Cardiac muscle cell (in vitro differentiated cells and primary cell): ENCODE measurements around the gene ENPP3. TPM values are rescaled to one million over a fixed set of nuclear protein-coding genes. Genes with fewer than 3 reads are reported as not detected.

Experiments
- DNase-seq, 2 donors: peaks; one replicate each; pipeline versions ENCODE4 v3.0.0 to v3.0.0-alpha.2; 2010 to 2017; ENCODE audit warnings: low read depth in 1 of 2, low spot score in 1 of 2
- H3K27ac ChIP-seq: fragments of 200-600 bp; sonication (generic); 2 replicates; pipeline ENCODE4 v1.5.1; 2016
- H3K27me3 ChIP-seq: fragments of 200-600 bp; sonication (generic); 2 replicates; pipeline ENCODE4 v1.6.0; 2016; ENCODE audit warnings: control low read depth
- H3K36me3 ChIP-seq: fragments of 200-600 bp; sonication (generic); 2 replicates; pipeline ENCODE4 v1.5.1; 2016; ENCODE audit warnings: control low read depth
- H3K4me1 ChIP-seq: fragments of 200-600 bp; sonication (generic); 2 replicates; pipeline ENCODE4 v1.8.1; 2017; ENCODE audit warnings: low read depth, mild to moderate bottlenecking, mixed run types
- H3K4me3 ChIP-seq: fragments of 200-600 bp; sonication (generic); 2 replicates; pipeline ENCODE4 v1.5.1; 2016; ENCODE audit warnings: mild to moderate bottlenecking
- H3K9me3 ChIP-seq: fragments of 200-600 bp; sonication (generic); 2 replicates; pipeline ENCODE4 v1.5.1; 2017; ENCODE audit warnings: low read depth, mild to moderate bottlenecking, control low read depth
- CTCF ChIP-seq: IDR thresholded peaks from 2 replicates; pipeline ENCODE4 v1.5.1; 2012; ENCODE audit warnings: low read depth, mild to moderate bottlenecking, low read length
- polyA plus RNA-seq: library from polyadenylated mRNA; unstranded; fragments of >200 nt; fragmentation: Nextera tagmentation; extraction: Ambion mirVana; gene quantifications from 2 replicates; pipeline ENCODE4 v1.2.1, GENCODE V29; 2016
- total RNA-seq: library from RNA; depleted of rRNA; stranded (reverse); fragments of >200 nt; gene quantifications from 2 replicates; pipeline ENCODE4 v1.2.3, GENCODE V29; 2016

Gene ENPP3
- 0.09 and 0.39 TPM in 2 replicates for total RNA-seq
- 0.07 and 0.55 TPM in 2 replicates for polyA plus RNA-seq

GRCh38 chr6:131636880-131637792, at the start of gene ENPP3:
Gene ENPP3, plus strand, starts transcription at chr6:131637302. Its CDS starts 83 bp downstream, at chr6:131637385.
- DNase-seq = peak in 1 of 2 donors; percentile 59
- H3K4me3 ChIP-seq = no peak within 1 kb of the TSS
- no peaks in the 10 kb centered on the region for H3K36me3 ChIP-seq
- H3K27ac ChIP-seq = no peak within 1 kb of the TSS
- no peak for TF ChIP-seq CTCF
- no peaks in the 10 kb centered on the region for H3K27me3 ChIP-seq
- no peaks in the 10 kb centered on the region for H3K4me1 ChIP-seq
- no peaks in the 10 kb centered on the region for H3K9me3 ChIP-seq

GRCh38 chr6:131587909-131588308, 49.2 kb upstream of the ENPP3 start:
- no peaks in the 10 kb centered on the region for H3K27me3 ChIP-seq
- H3K4me1 ChIP-seq = no peaks in the 10 kb centered on the region
- DNase-seq = no peak
- H3K9me3 ChIP-seq = no peaks in the 10 kb centered on the region
- H3K36me3 ChIP-seq = peaks cover 61% of the 10 kb centered on the region
- TF ChIP-seq CTCF = no peak
- H3K27ac ChIP-seq = no peak overlapping the region
- H3K4me3 ChIP-seq = no peak overlapping the region

- Histone ChIP-seq H3K9me3 (no peaks in the 10 kb centered on the region), H3K36me3 (peaks cover 60% of the 10 kb centered on the region), H3K27me3 (no peaks in the 10 kb centered on the region), H3K4me1 (no peaks in the 10 kb centered on the region), H3K4me3 (no peak overlapping the region), H3K27ac (no peak overlapping the region)
- no peak for DNase-seq
- TF ChIP-seq CTCF = no peak
Measured at GRCh38 chr6:131588643-131589042, 48.5 kb upstream of the ENPP3 start.

GRCh38 chr6:131592935-131593334, 44.2 kb upstream of the ENPP3 start:
- Histone ChIP-seq H3K9me3 (no peaks in the 10 kb centered on the region), H3K4me1 (no peaks in the 10 kb centered on the region), H3K27me3 (no peaks in the 10 kb centered on the region), H3K4me3 (no peak overlapping the region), H3K36me3 (peaks cover 61% of the 10 kb centered on the region), H3K27ac (no peak overlapping the region)
- no peak for TF ChIP-seq CTCF
- no peak for DNase-seq

GRCh38 chr6:131594074-131594473, 43.0 kb upstream of the ENPP3 start:
- DNase-seq = no peak
- Histone ChIP-seq H3K4me3 (no peak overlapping the region), H3K36me3 (peaks cover 70% of the 10 kb centered on the region), H3K9me3 (no peaks in the 10 kb centered on the region), H3K27ac (no peak overlapping the region), H3K27me3 (no peaks in the 10 kb centered on the region), H3K4me1 (no peaks in the 10 kb centered on the region)
- no peak for TF ChIP-seq CTCF
